Measurements from ENCODE around the gene FGFR2. TPM values are rescaled to one million over a fixed set of nuclear protein-coding genes. Genes with fewer than 3 reads are reported as not detected.

Gene FGFR2
- total RNA-seq, 1 experiment from 2014 or later = 286 TPM

DNA sequence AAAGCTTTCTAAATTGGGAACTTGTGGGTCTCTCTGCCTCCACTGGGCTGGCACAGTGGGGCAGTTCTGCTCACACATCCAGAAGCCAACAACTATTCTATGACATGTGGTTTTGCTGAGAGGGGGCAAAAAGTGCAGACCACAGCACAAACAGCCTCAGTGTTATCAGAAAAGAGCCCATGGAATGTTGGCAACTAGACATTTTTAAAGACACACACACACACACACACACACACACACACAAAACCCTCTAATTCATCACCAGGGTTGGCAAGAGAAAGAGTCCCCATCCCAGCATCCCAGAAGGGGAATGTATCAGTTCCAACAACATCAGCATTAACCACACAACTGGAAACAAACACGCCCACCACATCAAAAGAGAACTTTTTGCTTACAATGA lies 117.1 kb downstream of the FGFR2 start:
- TF ChIP-seq, protein P1, sequence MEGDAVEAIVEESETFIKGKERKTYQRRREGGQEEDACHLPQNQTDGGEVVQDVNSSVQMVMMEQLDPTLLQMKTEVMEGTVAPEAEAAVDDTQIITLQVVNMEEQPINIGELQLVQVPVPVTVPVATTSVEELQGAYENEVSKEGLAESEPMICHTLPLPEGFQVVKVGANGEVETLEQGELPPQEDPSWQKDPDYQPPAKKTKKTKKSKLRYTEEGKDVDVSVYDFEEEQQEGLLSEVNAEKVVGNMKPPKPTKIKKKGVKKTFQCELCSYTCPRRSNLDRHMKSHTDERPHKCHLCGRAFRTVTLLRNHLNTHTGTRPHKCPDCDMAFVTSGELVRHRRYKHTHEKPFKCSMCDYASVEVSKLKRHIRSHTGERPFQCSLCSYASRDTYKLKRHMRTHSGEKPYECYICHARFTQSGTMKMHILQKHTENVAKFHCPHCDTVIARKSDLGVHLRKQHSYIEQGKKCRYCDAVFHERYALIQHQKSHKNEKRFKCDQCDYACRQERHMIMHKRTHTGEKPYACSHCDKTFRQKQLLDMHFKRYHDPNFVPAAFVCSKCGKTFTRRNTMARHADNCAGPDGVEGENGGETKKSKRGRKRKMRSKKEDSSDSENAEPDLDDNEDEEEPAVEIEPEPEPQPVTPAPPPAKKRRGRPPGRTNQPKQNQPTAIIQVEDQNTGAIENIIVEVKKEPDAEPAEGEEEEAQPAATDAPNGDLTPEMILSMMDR (IDR thresholded peaks at IDR 0.05; ENCODE audit: insufficient read depth in 1 of 2, low read depth in 1 of 2, low read length in 1 of 2, severe bottlenecking in 1 of 2, unreplicated experiment in 1 of 2) = no peak
- no peaks in the 10 kb centered on the region for H3K4me1 ChIP-seq
- BruUV-seq (replicated peaks) = no TSS peak
- Mint-ChIP-seq H3K4me1 (ENCODE audit: low read depth, unreplicated experiment) (peaks cover 7% of the 10 kb centered on the region), H3K36me3 (ENCODE audit: insufficient read depth, unreplicated experiment) (peaks cover 98% of the 10 kb centered on the region), H3K9me3 (ENCODE audit: unreplicated experiment) (no peaks in the 10 kb centered on the region), H3K4me3 (ENCODE audit: unreplicated experiment) (no peak overlapping the region), H3K27me3 (ENCODE audit: insufficient read depth, unreplicated experiment) (no peaks in the 10 kb centered on the region), H3K27ac (ENCODE audit: unreplicated experiment) (peak overlapping the region; percentile 34)
- peaks cover 6% of the 10 kb centered on the region for H3K36me3 ChIP-seq (ENCODE audit: control insufficient read depth, insufficient read depth, low read length)
- ChIA-PET CTCF (no interaction called here), POLR2A (no interaction called here)
- intact Hi-C loops (cut with micrococcal nuclease; ENCODE audit: unreplicated experiment) = no loop called here
- no peaks in the 10 kb centered on the region for H3K9me3 ChIP-seq
- H3K27me3 ChIP-seq (replicated peaks; ENCODE audit: control insufficient read depth, insufficient read depth, low read length) = no peaks in the 10 kb centered on the region
- H3K4me3 ChIP-seq (ENCODE audit: low read depth, low read length) = no peak overlapping the region
- DNase-seq = no peak

DNA sequence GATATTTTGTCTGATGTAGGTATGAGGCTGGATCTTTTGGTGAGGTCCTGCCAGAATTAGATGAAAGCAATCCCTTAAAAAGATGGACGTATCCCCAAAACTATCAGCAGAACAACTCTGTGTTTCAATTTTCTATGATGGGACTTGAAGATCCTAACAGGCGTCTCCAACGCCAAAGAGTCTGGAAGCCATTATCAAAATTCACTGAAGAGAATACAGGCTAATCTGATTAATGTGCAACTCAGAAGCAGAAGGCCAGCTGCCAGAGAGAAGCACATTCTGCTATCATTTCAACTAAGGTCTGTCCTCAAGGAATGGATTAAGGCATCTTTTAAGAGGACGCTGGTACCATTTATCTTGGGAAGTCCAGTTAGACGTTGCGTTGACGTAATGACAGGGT lies 119.7 kb downstream of the FGFR2 start:
- Mint-ChIP-seq H3K4me1 (ENCODE audit: low read depth, unreplicated experiment) (peaks cover 12% of the 10 kb centered on the region), H3K36me3 (ENCODE audit: insufficient read depth, unreplicated experiment) (peaks cover 95% of the 10 kb centered on the region), H3K9me3 (ENCODE audit: unreplicated experiment) (no peaks in the 10 kb centered on the region), H3K4me3 (ENCODE audit: unreplicated experiment) (no peak overlapping the region), H3K27ac (ENCODE audit: unreplicated experiment) (no peak overlapping the region), H3K27me3 (ENCODE audit: insufficient read depth, unreplicated experiment) (no peaks in the 10 kb centered on the region)
- TF ChIP-seq, protein P1 (IDR thresholded peaks at IDR 0.05; ENCODE audit: insufficient read depth in 1 of 2, low read depth in 1 of 2, low read length in 1 of 2, severe bottlenecking in 1 of 2, unreplicated experiment in 1 of 2) = no peak
- H3K27me3 ChIP-seq (replicated peaks; ENCODE audit: control insufficient read depth, insufficient read depth, low read length) = no peaks in the 10 kb centered on the region
- intact Hi-C loops (cut with micrococcal nuclease; ENCODE audit: unreplicated experiment) = no loop called here
- no peak for DNase-seq
- CTCF ChIA-PET = no interaction called here
- H3K9me3 ChIP-seq = no peaks in the 10 kb centered on the region
- TSS peak; percentile 27 for BruUV-seq (replicated peaks)
- peaks cover 4% of the 10 kb centered on the region; the same call in 1 of the 2 replicates for H3K36me3 ChIP-seq (ENCODE audit: control insufficient read depth, insufficient read depth, low read length)
- POLR2A ChIA-PET = no interaction called here
- no peak overlapping the region for H3K4me3 ChIP-seq (ENCODE audit: low read depth, low read length)
- no peaks in the 10 kb centered on the region for H3K4me1 ChIP-seq

DNA sequence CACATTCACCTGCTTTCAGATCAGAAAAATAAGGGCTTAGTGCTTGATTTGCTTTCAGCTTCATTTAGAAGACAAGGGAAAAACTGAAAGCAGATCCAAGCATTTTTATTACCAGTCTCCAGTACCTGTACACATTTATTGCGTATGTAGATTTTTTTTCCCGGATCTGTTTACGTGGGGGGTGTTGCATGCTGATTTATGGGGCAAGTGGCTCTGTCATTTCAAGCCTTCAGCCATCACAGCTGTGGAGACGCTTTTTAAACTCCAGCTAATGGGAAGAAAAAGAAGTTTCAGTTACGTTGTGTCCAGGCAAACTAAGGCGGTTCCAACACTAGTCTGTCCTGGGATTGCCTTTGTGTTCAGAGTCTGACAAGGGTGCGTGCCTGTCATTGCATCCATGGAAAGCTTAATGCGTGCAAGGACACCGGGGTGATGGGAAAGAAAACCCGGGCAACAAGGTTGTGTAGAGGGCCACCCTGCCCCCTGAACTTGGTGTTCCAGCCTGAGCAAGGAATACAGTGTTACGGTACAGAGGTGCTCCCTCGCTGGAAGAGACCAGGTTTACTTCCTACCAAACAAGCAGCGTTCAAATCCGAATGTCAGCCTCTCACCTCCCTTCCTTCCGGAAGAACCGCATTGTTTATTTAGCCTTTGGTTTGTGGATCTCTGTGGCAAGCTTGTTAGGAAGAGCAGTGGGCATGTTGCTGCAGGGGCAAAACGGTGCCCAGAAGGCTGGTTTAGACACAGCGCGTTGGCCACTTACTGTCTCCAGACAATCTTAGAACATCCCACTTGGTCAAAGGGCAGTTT lies 128.2 kb downstream of the FGFR2 start:
- intact Hi-C loops (cut with micrococcal nuclease; ENCODE audit: unreplicated experiment) = loop anchor here (5.0 kb wide), 1 partner anchor 33 kb away; no protein-coding TSS in a partner anchor
- Mint-ChIP-seq H3K36me3 (ENCODE audit: insufficient read depth, unreplicated experiment) (peaks cover 31% of the 10 kb centered on the region), H3K4me3 (ENCODE audit: unreplicated experiment) (no peak overlapping the region), H3K27me3 (ENCODE audit: insufficient read depth, unreplicated experiment) (no peaks in the 10 kb centered on the region), H3K9me3 (ENCODE audit: unreplicated experiment) (no peaks in the 10 kb centered on the region), H3K4me1 (ENCODE audit: low read depth, unreplicated experiment) (peaks cover 32% of the 10 kb centered on the region), H3K27ac (ENCODE audit: unreplicated experiment) (peak overlapping the region; percentile 59)
- CTCF ChIA-PET = no interaction called here
- peaks cover 18% of the 10 kb centered on the region for H3K4me1 ChIP-seq
- POLR2A ChIA-PET = no interaction called here
- no peak overlapping the region for H3K4me3 ChIP-seq (ENCODE audit: low read depth, low read length)
- no peaks in the 10 kb centered on the region for H3K9me3 ChIP-seq
- TF ChIP-seq, protein P1 (IDR thresholded peaks at IDR 0.05; ENCODE audit: insufficient read depth in 1 of 2, low read depth in 1 of 2, low read length in 1 of 2, severe bottlenecking in 1 of 2, unreplicated experiment in 1 of 2) = no peak
- BruUV-seq (replicated peaks) = no TSS peak
- no peaks in the 10 kb centered on the region for H3K27me3 ChIP-seq (replicated peaks; ENCODE audit: control insufficient read depth, insufficient read depth, low read length)
- no peak for DNase-seq
- H3K36me3 ChIP-seq (ENCODE audit: control insufficient read depth, insufficient read depth, low read length) = no peaks in the 10 kb centered on the region
